HCT116 (cell line): Measurements from ENCODE around the gene CDK5RAP2. TPM values are rescaled to one million over a fixed set of nuclear protein-coding genes. Genes with fewer than 3 reads are reported as not detected.
A peak's percentile ranks its signal among the peaks of the same experiment; 100 is the strongest.

Experiments
- ATAC-seq: fragments of 200-7000 bp; cut with Tn5 transposase; 2 replicates; pipeline ENCODE4 v1.9.1; 2020; ENCODE audit warnings: mild to moderate bottlenecking, moderate library complexity
- BruUV-seq: library from RNA; stranded (reverse); fragments of 400-500 nt; replicated peaks from 2 replicates; lab custom pipeline; 2021; lab: Mats Ljungman, UMichigan
- CTCF ChIA-PET: fragments of 300-600 bp; sonication (Branson Sonifier 250); formaldehyde crosslinking; loops from one replicate; lab custom pipeline; 2021; ENCODE audit warnings: antibody characterized with exemption; lab: Charles Lee
- POLR2A ChIA-PET: fragments of 300-600, 350-600 bp; sonication (Branson Sonifier 250); formaldehyde crosslinking; loops from one replicate; lab custom pipeline; 2021; ENCODE audit warnings: antibody characterized with exemption; lab: Charles Lee
- RAD21 ChIA-PET, 2 experiments: fragments of 300-600 bp; sonication (Branson Sonifier 250); formaldehyde crosslinking; loops; one replicate each; lab custom pipeline; 2023; ENCODE audit warnings: low total read pairs in 2 of 2; ENCODE audit not compliant: uncharacterized antibody in 2 of 2, unreplicated experiment in 2 of 2, low non-redundant PET in 1 of 2; lab: Charles Lee
- DNase-seq: peaks from one replicate; pipeline ENCODE4 v3.0.0-alpha.2; 2010; ENCODE audit warnings: low read depth, low spot score
- H2AFZ ChIP-seq: fragments of 200-600 bp; shearing (Covaris generic), sonication (generic); 2 replicates; pipeline ENCODE4 v1.6.1; 2017; ENCODE audit warnings: low read depth, mixed run types, mixed read lengths, antibody characterized with exemption, low read length; ENCODE audit not compliant: poor library complexity, severe bottlenecking
- H3K27ac ChIP-seq: 2 replicates; pipeline ENCODE4 v1.5.1; 2012; ENCODE audit warnings: low read depth, low read length
- H3K27me3 ChIP-seq: fragments of 200-600 bp; sonication (generic); 2 replicates; pipeline ENCODE4 v1.6.1; 2016; ENCODE audit warnings: mixed run types, low read length, mixed read lengths; ENCODE audit not compliant: insufficient read depth
- H3K36me3 ChIP-seq, 2 experiments: fragments of 200-500 bp in 1 of 2; fragments of 200-600 bp in 1 of 2; sonication (Bioruptor generic) in 1 of 2; sonication (generic) in 1 of 2; 2 replicates each; pipeline versions ENCODE4 v1.5.1 to v1.6.1; 2014 to 2016; ENCODE audit warnings: low read length in 2 of 2, inconsistent platforms in 1 of 2, mixed read lengths in 1 of 2, mixed run types in 1 of 2; ENCODE audit not compliant: insufficient read depth in 2 of 2, control insufficient read depth in 1 of 2
- H3K4me1 ChIP-seq, 2 experiments: fragments of 200-600 bp in 1 of 2; sonication (generic) in 1 of 2; 2 replicates each; pipeline versions ENCODE4 v1.5.1 to v1.6.1; 2012 to 2017; ENCODE audit warnings: low read length in 2 of 2, inconsistent platforms in 1 of 2, mild to moderate bottlenecking in 1 of 2, mixed read lengths in 1 of 2, mixed run types in 1 of 2, moderate library complexity in 1 of 2; ENCODE audit not compliant: insufficient read depth in 2 of 2, control insufficient read depth in 1 of 2
- H3K4me2 ChIP-seq: fragments of 200-600 bp; sonication (generic); 2 replicates; pipeline ENCODE4 v1.6.1; 2017; ENCODE audit warnings: mixed run types, low read length, mixed read lengths
- H3K4me3 ChIP-seq, 2 experiments: fragments of 200-600 bp in 1 of 2; sonication (generic) in 1 of 2; replicated peaks in 1 of 2; 2 replicates each; pipeline ENCODE4 v1.5.1; 2011 to 2016; ENCODE audit warnings: low read length in 2 of 2, control low read depth in 1 of 2, low read depth in 1 of 2, mild to moderate bottlenecking in 1 of 2, mixed read lengths in 1 of 2, mixed run types in 1 of 2
- H3K79me2 ChIP-seq: fragments of 200-600 bp; sonication (generic); 2 replicates; pipeline ENCODE4 v1.6.1; 2017; ENCODE audit warnings: mild to moderate bottlenecking, mixed run types, low read length, moderate library complexity, mixed read lengths; ENCODE audit not compliant: insufficient read depth
- H3K9ac ChIP-seq: fragments of 200-600 bp; sonication (generic); 2 replicates; pipeline ENCODE4 v1.6.1; 2016; ENCODE audit warnings: low read length, mixed read lengths
- H3K9me2 ChIP-seq: fragments of 200-600 bp; sonication (generic), shearing (Covaris generic); 2 replicates; pipeline ENCODE4 v1.6.1; 2017; ENCODE audit warnings: mixed run types, mild to moderate bottlenecking, moderate library complexity; ENCODE audit not compliant: insufficient read depth
- H3K9me3 ChIP-seq, 2 experiments: fragments of 200-500 bp in 1 of 2; fragments of 200-600 bp in 1 of 2; sonication (Bioruptor generic) in 1 of 2; sonication (generic) in 1 of 2; 2 replicates each; pipeline ENCODE4 v1.6.1; 2014 to 2017; ENCODE audit warnings: low read length in 2 of 2, mixed read lengths in 2 of 2, inconsistent platforms in 1 of 2, low read depth in 1 of 2, mild to moderate bottlenecking in 1 of 2, mixed run types in 1 of 2, moderate library complexity in 1 of 2; ENCODE audit not compliant: control insufficient read depth in 1 of 2, insufficient read depth in 1 of 2
- H4K20me1 ChIP-seq: fragments of 200-600 bp; sonication (generic), shearing (Covaris generic); 2 replicates; pipeline ENCODE4 v1.6.1; 2017; ENCODE audit warnings: mixed run types, mild to moderate bottlenecking, moderate library complexity; ENCODE audit not compliant: insufficient read depth
- CBX3 ChIP-seq: IDR thresholded peaks from 2 replicates; pipeline ENCODE4 v1.6.1; 2012; ENCODE audit warnings: low read depth
- CEBPB ChIP-seq: IDR thresholded peaks from 2 replicates; pipeline ENCODE4 v1.6.1; 2012; ENCODE audit warnings: low read depth
- EGR1 ChIP-seq: IDR thresholded peaks from 2 replicates; pipeline ENCODE4 v1.6.1; 2012; ENCODE audit warnings: low read depth
- ELF1 ChIP-seq: IDR thresholded peaks from 2 replicates; pipeline ENCODE4 v1.6.1; 2012; ENCODE audit warnings: low read depth, borderline replicate concordance
- EZH2 ChIP-seq: fragments of 200-600 bp; sonication (generic); IDR thresholded peaks from 2 replicates; pipeline ENCODE4 v1.6.1; 2017; ENCODE audit warnings: antibody characterized with exemption, mixed run types
- EZH2phosphoT487 ChIP-seq: fragments of 200-600 bp; IDR thresholded peaks from 2 replicates; pipeline ENCODE4 v1.6.1; 2018; ENCODE audit warnings: antibody characterized with exemption, borderline replicate concordance
- FOSL1 ChIP-seq: IDR thresholded peaks from 2 replicates; pipeline ENCODE4 v1.6.1; 2012; ENCODE audit warnings: low read depth
- JUND ChIP-seq: IDR thresholded peaks from 2 replicates; pipeline ENCODE4 v1.6.1; 2012
- MAX ChIP-seq: IDR thresholded peaks from 2 replicates; pipeline ENCODE4 v1.6.1; 2012
- POLR2A ChIP-seq: IDR thresholded peaks from 2 replicates; pipeline ENCODE4 v1.7.0; 2011; ENCODE audit warnings: borderline replicate concordance; ENCODE audit not compliant: insufficient read depth, insufficient read length; ENCODE audit errors: extremely low read depth
- POLR2AphosphoS5 ChIP-seq: IDR thresholded peaks from 2 replicates; pipeline ENCODE4 v1.6.1; 2011; ENCODE audit warnings: mild to moderate bottlenecking, low read depth, low read length, moderate library complexity
- RAD21 ChIP-seq: IDR thresholded peaks from 2 replicates; pipeline ENCODE4 v1.6.1; 2012; ENCODE audit warnings: low read depth, mild to moderate bottlenecking
- REST ChIP-seq: IDR thresholded peaks from 2 replicates; pipeline ENCODE4 v1.6.1; 2012; ENCODE audit warnings: low read depth
- SIN3A ChIP-seq: IDR thresholded peaks from 2 replicates; pipeline ENCODE4 v1.6.1; 2012; ENCODE audit warnings: low read depth
- SP1 ChIP-seq: IDR thresholded peaks from 2 replicates; pipeline ENCODE4 v1.6.1; 2012; ENCODE audit warnings: low read depth
- TCF7L2 ChIP-seq: IDR thresholded peaks from 2 replicates; pipeline ENCODE4 v1.7.0; 2011; ENCODE audit warnings: borderline replicate concordance, inconsistent platforms; ENCODE audit not compliant: insufficient read depth, insufficient read length; ENCODE audit errors: extremely low read depth
- intact Hi-C: fragments of 100-400 bp; cut with micrococcal nuclease; formaldehyde crosslinking; loops from 2 replicates; pipeline ENCODE4 v1.10.0; 2022
- total RNA-seq: library from RNA; stranded (reverse); gene quantifications from one replicate; pipeline ENCODE4 v1.2.1, GENCODE V29; 2021; ENCODE audit not compliant: unreplicated experiment
- TF ChIP-seq, protein P1 (sequence below): IDR thresholded peaks from 2 replicates; pipeline ENCODE4 v1.6.1; 2011; ENCODE audit warnings: mild to moderate bottlenecking, low read length, moderate library complexity; ENCODE audit not compliant: insufficient replicate concordance; ENCODE audit errors: extremely low read depth
- TF ChIP-seq, protein P2 (sequence below): IDR thresholded peaks from 2 replicates; pipeline ENCODE4 v1.6.1; 2012
- TF ChIP-seq, protein P3 (sequence below), 3 experiments: fragments of 200-600 bp in 1 of 3; sonication (generic) in 1 of 3; IDR thresholded peaks in 2 of 3; conservative IDR thresholded peaks in 1 of 3; 2 replicates each; pipeline ENCODE4 v1.5.1; 2012 to 2017; ENCODE audit warnings: low read depth in 2 of 3, low read length in 2 of 3, antibody characterized with exemption in 1 of 3, borderline replicate concordance in 1 of 3, control low read depth in 1 of 3, mild to moderate bottlenecking in 1 of 3, mixed read lengths in 1 of 3, mixed run types in 1 of 3, moderate library complexity in 1 of 3; ENCODE audit not compliant: insufficient read depth in 1 of 3

The CDK5RAP2 gene
- total RNA-seq, 1 experiment from 2014 or later = 56.2 TPM

DNA sequence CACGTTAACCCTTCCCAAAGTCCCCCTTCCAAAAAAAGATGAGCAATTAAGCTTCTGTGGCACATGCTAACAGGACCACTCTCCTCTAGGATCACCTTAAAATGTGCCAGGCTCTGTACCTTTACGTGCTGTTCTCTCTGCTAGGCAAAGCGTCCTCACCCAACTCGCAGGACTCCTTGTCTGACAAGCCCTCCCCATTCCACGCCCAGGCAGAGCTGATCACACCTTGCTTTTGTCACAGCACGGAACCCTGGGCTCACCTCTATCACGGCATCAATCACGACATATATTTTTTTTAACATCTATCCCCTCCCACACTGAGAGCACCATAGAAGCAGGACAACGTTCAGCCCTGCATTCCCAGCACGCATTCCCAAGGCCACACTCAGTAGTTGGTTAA, 47.1 kb downstream of the CDK5RAP2 start:
- CTCF ChIA-PET = no interaction called here
- peak overlapping the region; percentile 68 for H3K4me2 ChIP-seq

More for the DNA sequence above, 47.1 kb downstream of the CDK5RAP2 start:
- no peak overlapping the region for H2AFZ ChIP-seq
- no peaks in the 10 kb centered on the region for H4K20me1 ChIP-seq
- H3K4me1 ChIP-seq = peaks cover 25 to 34% of the 10 kb centered on the region in 2 experiments
- no peaks in the 10 kb centered on the region; the same call in 1 of the 2 replicates for H3K79me2 ChIP-seq
- H3K9me2 ChIP-seq = no peaks in the 10 kb centered on the region
- TSS peak; percentile 54 for BruUV-seq
- no peaks in the 10 kb centered on the region for H3K9me3 ChIP-seq
- peak overlapping the region; percentile 32; the same call in 1 of the 2 replicates for H3K9ac ChIP-seq
- ChIA-PET POLR2A (no interaction called here), RAD21 (no interaction called here)
- no peak for TF ChIP-seq SIN3A
- TF ChIP-seq, protein P1, sequence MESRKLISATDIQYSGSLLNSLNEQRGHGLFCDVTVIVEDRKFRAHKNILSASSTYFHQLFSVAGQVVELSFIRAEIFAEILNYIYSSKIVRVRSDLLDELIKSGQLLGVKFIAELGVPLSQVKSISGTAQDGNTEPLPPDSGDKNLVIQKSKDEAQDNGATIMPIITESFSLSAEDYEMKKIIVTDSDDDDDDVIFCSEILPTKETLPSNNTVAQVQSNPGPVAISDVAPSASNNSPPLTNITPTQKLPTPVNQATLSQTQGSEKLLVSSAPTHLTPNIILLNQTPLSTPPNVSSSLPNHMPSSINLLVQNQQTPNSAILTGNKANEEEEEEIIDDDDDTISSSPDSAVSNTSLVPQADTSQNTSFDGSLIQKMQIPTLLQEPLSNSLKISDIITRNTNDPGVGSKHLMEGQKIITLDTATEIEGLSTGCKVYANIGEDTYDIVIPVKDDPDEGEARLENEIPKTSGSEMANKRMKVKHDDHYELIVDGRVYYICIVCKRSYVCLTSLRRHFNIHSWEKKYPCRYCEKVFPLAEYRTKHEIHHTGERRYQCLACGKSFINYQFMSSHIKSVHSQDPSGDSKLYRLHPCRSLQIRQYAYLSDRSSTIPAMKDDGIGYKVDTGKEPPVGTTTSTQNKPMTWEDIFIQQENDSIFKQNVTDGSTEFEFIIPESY = no peak
- TF ChIP-seq MAX = no peak
- no peak for TF ChIP-seq JUND
- TF ChIP-seq SP1 = no peak
- TF ChIP-seq, protein P2, sequence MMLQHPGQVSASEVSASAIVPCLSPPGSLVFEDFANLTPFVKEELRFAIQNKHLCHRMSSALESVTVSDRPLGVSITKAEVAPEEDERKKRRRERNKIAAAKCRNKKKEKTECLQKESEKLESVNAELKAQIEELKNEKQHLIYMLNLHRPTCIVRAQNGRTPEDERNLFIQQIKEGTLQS = no peak
- no peak for TF ChIP-seq EGR1
- TF ChIP-seq ELF1 = no peak
- no peak for TF ChIP-seq CEBPB
- TF ChIP-seq CBX3 = no peak
- TF ChIP-seq POLR2AphosphoS5 = no peak
- TF ChIP-seq, protein P3, sequence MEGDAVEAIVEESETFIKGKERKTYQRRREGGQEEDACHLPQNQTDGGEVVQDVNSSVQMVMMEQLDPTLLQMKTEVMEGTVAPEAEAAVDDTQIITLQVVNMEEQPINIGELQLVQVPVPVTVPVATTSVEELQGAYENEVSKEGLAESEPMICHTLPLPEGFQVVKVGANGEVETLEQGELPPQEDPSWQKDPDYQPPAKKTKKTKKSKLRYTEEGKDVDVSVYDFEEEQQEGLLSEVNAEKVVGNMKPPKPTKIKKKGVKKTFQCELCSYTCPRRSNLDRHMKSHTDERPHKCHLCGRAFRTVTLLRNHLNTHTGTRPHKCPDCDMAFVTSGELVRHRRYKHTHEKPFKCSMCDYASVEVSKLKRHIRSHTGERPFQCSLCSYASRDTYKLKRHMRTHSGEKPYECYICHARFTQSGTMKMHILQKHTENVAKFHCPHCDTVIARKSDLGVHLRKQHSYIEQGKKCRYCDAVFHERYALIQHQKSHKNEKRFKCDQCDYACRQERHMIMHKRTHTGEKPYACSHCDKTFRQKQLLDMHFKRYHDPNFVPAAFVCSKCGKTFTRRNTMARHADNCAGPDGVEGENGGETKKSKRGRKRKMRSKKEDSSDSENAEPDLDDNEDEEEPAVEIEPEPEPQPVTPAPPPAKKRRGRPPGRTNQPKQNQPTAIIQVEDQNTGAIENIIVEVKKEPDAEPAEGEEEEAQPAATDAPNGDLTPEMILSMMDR (IDR thresholded peaks at IDR 0.05 in 2 of 3, conservative IDR thresholded peaks at IDR 0.05 in 1 of 3; ENCODE audit: borderline replicate concordance in 1 of 3, insufficient read depth in 1 of 3, low read depth in 2 of 3, low read length in 2 of 3) = no peak
- no peak for TF ChIP-seq REST
- no peak for TF ChIP-seq TCF7L2
- no peak for TF ChIP-seq FOSL1
- TF ChIP-seq RAD21 = no peak
- TF ChIP-seq POLR2A = no peak
- TF ChIP-seq EZH2phosphoT487 = no peak
- no peak for TF ChIP-seq EZH2
- peak; percentile 31 for ATAC-seq
- H3K4me3 ChIP-seq = peak overlapping the region in 1 of 2 experiments; percentile 21; a peak in 2 of 4 replicates
- peaks cover 20 to 26% of the 10 kb centered on the region in 2 experiments; a peak in 3 of 4 replicates for H3K36me3 ChIP-seq
- no peak for DNase-seq
- intact Hi-C loops = loop anchor here (5.0 kb wide), 1 partner anchor 571 kb away; no protein-coding TSS in a partner anchor
- peak overlapping the region; percentile 47 for H3K27ac ChIP-seq
- H3K27me3 ChIP-seq = no peaks in the 10 kb centered on the region
